GM23338 (cell line): ENCODE results near the gene DDN.

Experiments used
- CREB1 ChIP-seq: fragments of 250-450 bp; sonication (Bioruptor Pico); IDR thresholded peaks from 2 replicates; pipeline ENCODE4 v1.5.0; 2020; ENCODE audit warnings: low read depth, mild to moderate bottlenecking, moderate library complexity
- EZH2 ChIP-seq: fragments of 200-600 bp; sonication (generic); IDR thresholded peaks from one replicate; pipeline ENCODE4 v1.8.0; 2017; ENCODE audit warnings: antibody characterized with exemption, mild to moderate bottlenecking, low read depth; ENCODE audit not compliant: unreplicated experiment
- EZH2phosphoT487 ChIP-seq: fragments of 200-600 bp; sonication (generic); IDR thresholded peaks from one replicate; pipeline ENCODE4 v1.8.1; 2018; ENCODE audit warnings: antibody characterized with exemption; ENCODE audit not compliant: unreplicated experiment
- POLR2AphosphoS5 ChIP-seq: IDR thresholded peaks from 2 replicates; pipeline ENCODE4 v1.6.1; 2016; ENCODE audit warnings: antibody characterized with exemption, low read depth
- ZNF331 ChIP-seq: fragments of 250-450 bp; sonication (Bioruptor Pico); IDR thresholded peaks from 2 replicates; pipeline ENCODE4 v1.5.0; 2020; ENCODE audit warnings: low read depth, mild to moderate bottlenecking, moderate library complexity
- TF ChIP-seq, protein P1 (sequence below), 2 experiments: fragments of 200-600 bp in 1 of 2; sonication (generic) in 1 of 2; conservative IDR thresholded peaks; 2 replicates each; pipeline versions ENCODE4 v1.5.1 to v1.6.1; 2016 to 2017; ENCODE audit warnings: antibody characterized with exemption in 2 of 2, low read depth in 2 of 2, mild to moderate bottlenecking in 2 of 2, moderate library complexity in 1 of 2
- TF ChIP-seq, protein P2 (sequence below): IDR thresholded peaks from one replicate; pipeline ENCODE4 v1.6.1; 2018; ENCODE audit warnings: antibody characterized with exemption; ENCODE audit not compliant: unreplicated experiment

DNA sequence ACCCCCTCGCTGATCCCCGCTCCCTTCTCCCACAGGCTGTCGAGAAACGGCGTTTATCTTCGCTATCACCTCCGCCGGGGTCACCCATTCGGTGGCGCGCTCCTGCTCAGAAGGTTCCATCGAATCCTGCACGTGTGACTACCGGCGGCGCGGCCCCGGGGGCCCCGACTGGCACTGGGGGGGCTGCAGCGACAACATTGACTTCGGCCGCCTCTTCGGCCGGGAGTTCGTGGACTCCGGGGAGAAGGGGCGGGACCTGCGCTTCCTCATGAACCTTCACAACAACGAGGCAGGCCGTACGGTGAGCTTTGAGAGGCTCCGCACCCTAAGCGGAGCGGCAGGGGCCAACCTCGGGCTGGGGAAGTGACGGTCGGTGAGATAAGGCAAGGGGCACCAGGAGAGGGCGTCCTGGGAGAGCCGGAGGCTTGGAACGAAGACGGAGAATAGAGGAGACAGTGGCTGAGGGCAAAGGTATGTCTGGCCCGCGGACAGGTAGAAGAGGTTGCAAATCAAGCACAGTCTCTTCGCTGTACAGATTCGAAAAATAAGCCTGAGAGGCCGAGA is 18.7 kb downstream of the DDN start:
- TF ChIP-seq EZH2 (peak; percentile 94), CREB1 (CRISPR knock-in tag) (no peak), EZH2phosphoT487 (peak; percentile 87), POLR2AphosphoS5 (no peak), ZNF331 (no peak)
- TF ChIP-seq, protein P1, sequence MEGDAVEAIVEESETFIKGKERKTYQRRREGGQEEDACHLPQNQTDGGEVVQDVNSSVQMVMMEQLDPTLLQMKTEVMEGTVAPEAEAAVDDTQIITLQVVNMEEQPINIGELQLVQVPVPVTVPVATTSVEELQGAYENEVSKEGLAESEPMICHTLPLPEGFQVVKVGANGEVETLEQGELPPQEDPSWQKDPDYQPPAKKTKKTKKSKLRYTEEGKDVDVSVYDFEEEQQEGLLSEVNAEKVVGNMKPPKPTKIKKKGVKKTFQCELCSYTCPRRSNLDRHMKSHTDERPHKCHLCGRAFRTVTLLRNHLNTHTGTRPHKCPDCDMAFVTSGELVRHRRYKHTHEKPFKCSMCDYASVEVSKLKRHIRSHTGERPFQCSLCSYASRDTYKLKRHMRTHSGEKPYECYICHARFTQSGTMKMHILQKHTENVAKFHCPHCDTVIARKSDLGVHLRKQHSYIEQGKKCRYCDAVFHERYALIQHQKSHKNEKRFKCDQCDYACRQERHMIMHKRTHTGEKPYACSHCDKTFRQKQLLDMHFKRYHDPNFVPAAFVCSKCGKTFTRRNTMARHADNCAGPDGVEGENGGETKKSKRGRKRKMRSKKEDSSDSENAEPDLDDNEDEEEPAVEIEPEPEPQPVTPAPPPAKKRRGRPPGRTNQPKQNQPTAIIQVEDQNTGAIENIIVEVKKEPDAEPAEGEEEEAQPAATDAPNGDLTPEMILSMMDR (conservative IDR thresholded peaks at IDR 0.05; ENCODE audit: low read depth in 2 of 2), result peak; percentile 33 to 65
- TF ChIP-seq, protein P2, sequence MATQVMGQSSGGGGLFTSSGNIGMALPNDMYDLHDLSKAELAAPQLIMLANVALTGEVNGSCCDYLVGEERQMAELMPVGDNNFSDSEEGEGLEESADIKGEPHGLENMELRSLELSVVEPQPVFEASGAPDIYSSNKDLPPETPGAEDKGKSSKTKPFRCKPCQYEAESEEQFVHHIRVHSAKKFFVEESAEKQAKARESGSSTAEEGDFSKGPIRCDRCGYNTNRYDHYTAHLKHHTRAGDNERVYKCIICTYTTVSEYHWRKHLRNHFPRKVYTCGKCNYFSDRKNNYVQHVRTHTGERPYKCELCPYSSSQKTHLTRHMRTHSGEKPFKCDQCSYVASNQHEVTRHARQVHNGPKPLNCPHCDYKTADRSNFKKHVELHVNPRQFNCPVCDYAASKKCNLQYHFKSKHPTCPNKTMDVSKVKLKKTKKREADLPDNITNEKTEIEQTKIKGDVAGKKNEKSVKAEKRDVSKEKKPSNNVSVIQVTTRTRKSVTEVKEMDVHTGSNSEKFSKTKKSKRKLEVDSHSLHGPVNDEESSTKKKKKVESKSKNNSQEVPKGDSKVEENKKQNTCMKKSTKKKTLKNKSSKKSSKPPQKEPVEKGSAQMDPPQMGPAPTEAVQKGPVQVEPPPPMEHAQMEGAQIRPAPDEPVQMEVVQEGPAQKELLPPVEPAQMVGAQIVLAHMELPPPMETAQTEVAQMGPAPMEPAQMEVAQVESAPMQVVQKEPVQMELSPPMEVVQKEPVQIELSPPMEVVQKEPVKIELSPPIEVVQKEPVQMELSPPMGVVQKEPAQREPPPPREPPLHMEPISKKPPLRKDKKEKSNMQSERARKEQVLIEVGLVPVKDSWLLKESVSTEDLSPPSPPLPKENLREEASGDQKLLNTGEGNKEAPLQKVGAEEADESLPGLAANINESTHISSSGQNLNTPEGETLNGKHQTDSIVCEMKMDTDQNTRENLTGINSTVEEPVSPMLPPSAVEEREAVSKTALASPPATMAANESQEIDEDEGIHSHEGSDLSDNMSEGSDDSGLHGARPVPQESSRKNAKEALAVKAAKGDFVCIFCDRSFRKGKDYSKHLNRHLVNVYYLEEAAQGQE, result no peak
